GM23248 (cell line): Measurements from ENCODE around the gene KCTD2. TPM values are rescaled to one million over a fixed set of nuclear protein-coding genes. Genes with fewer than 3 reads are reported as not detected.
"Not testable (repeated sequence)": the region's sequence is repeated elsewhere in the genome, so short reads cannot be mapped to it uniquely, and the experiment has no call there.

Source experiments
- DNase-seq: peaks from one replicate; pipeline ENCODE4 v3.0.0-alpha.2; 2015
- H2AFZ ChIP-seq: fragments of 200-600 bp; sonication (generic); 2 replicates; pipeline ENCODE4 v1.6.1; 2016; ENCODE audit warnings: antibody characterized with exemption
- H3F3A ChIP-seq: fragments of 200-600 bp; sonication (generic); 2 replicates; pipeline ENCODE4 v1.6.1; 2016; ENCODE audit warnings: mild to moderate bottlenecking, antibody characterized with exemption, mixed run types; ENCODE audit not compliant: insufficient read depth
- H3K27ac ChIP-seq: fragments of 200-600 bp; sonication (generic); 2 replicates; pipeline ENCODE4 v1.5.1; 2016; ENCODE audit warnings: mild to moderate bottlenecking
- H3K27me3 ChIP-seq: fragments of 200-600 bp; sonication (generic); replicated peaks from 2 replicates; pipeline ENCODE4 v1.6.1; 2016; ENCODE audit warnings: mild to moderate bottlenecking; ENCODE audit not compliant: insufficient read depth
- H3K36me3 ChIP-seq: fragments of 200-600 bp; sonication (generic); 2 replicates; pipeline ENCODE4 v1.6.1; 2016; ENCODE audit warnings: low read depth, mild to moderate bottlenecking
- H3K4me1 ChIP-seq: fragments of 200-600 bp; sonication (generic); 2 replicates; pipeline ENCODE4 v1.6.1; 2016; ENCODE audit warnings: mild to moderate bottlenecking; ENCODE audit not compliant: insufficient read depth
- H3K4me2 ChIP-seq: fragments of 200-600 bp; sonication (generic); one replicate; pipeline ENCODE4 v1.6.1; 2016; ENCODE audit warnings: mild to moderate bottlenecking; ENCODE audit not compliant: unreplicated experiment
- H3K4me3 ChIP-seq: fragments of 200-600 bp; sonication (generic); 2 replicates; pipeline ENCODE4 v1.5.1; 2016; ENCODE audit warnings: mild to moderate bottlenecking
- H3K79me2 ChIP-seq: fragments of 200-600 bp; sonication (generic); 2 replicates; pipeline ENCODE4 v1.6.1; 2016; ENCODE audit warnings: mild to moderate bottlenecking; ENCODE audit not compliant: insufficient read depth
- H3K9ac ChIP-seq: fragments of 200-600 bp; sonication (generic); 2 replicates; pipeline ENCODE4 v1.6.1; 2016; ENCODE audit warnings: mild to moderate bottlenecking
- H3K9me2 ChIP-seq: fragments of 200-600 bp; sonication (generic); 2 replicates; pipeline ENCODE4 v1.6.1; 2016; ENCODE audit warnings: mixed run types, mild to moderate bottlenecking, moderate library complexity; ENCODE audit not compliant: insufficient read depth
- H3K9me3 ChIP-seq: fragments of 200-600 bp; sonication (generic); one replicate; pipeline ENCODE4 v1.6.1; 2017; ENCODE audit warnings: low read depth
- H4K20me1 ChIP-seq: fragments of 200-600 bp; sonication (generic); 2 replicates; pipeline ENCODE4 v1.6.0; 2016; ENCODE audit not compliant: insufficient read depth
- EZH2 ChIP-seq: fragments of 200-600 bp; sonication (generic); IDR thresholded peaks from 2 replicates; pipeline ENCODE4 v1.6.1; 2018; ENCODE audit warnings: antibody characterized with exemption, mild to moderate bottlenecking; ENCODE audit not compliant: insufficient read depth, poor library complexity, severe bottlenecking
- EZH2phosphoT487 ChIP-seq: fragments of 200-600 bp; sonication (generic); IDR thresholded peaks from 2 replicates; pipeline ENCODE4 v1.6.1; 2018; ENCODE audit warnings: antibody characterized with exemption, moderate library complexity, mild to moderate bottlenecking, low read depth; ENCODE audit not compliant: insufficient read depth
- WGBS, 2 experiments: methylation state at CpG; one replicate each; pipeline ENCODE4 v1.1.6; 2015 to 2017; ENCODE audit warnings: low lambda C conversion rate in 2 of 2, low coverage in 1 of 2; ENCODE audit errors: missing lambda C conversion rate in 2 of 2; 5-methylcytosine and 5-hydroxymethylcytosine counted together
- in situ Hi-C: fragments of 300-500 bp; cut with MboI; formaldehyde crosslinking; loops from 2 replicates; pipeline ENCODE4 v1.15.0; 2020
- polyA plus RNA-seq: library from polyadenylated mRNA; unstranded; fragments of >200 nt; fragmentation: Nextera tagmentation; extraction: Ambion mirVana; gene quantifications from 2 replicates; pipeline ENCODE4 v1.2.1, GENCODE V29; 2016
- total RNA-seq: library from RNA; depleted of rRNA; stranded (reverse); fragments of >200 nt; shearing (Covaris generic); gene quantifications from 2 replicates; pipeline ENCODE4 v1.2.3, GENCODE V29; 2014

KCTD2 gene
- total and polyA plus RNA-seq, 2 experiments from 2014 or later, result 6.5 to 19.9 TPM

DNA sequence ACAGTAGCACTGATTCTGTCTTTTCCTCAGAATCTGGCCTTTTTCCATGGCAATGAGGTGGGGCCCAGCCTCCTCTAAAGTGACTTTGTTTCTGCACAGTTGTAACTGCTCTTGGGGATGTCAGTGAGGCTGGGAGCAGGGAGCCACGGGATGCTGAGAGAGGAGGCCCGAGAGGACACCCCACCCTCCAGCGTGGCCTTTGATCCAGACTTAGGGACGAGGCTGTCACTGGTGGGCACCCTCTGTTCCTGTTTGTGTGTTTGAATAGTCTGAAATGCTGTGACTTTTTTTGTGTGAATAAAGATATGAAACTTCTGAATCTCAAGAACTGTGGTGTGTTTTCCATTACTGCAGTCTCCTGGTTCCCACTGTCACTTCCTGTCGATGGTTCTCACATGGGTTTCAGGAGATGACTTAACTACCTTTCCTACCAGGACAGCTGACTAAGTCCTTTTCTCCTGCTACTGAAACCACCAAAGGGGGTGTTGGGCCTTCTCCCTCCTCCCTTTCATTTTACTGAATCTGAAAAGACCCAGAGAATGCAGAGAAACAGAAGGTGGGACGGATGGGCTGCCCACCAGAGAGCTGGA is 18.6 kb downstream of the KCTD2 start:
- H3K9me2 ChIP-seq, result no peaks in the 10 kb centered on the region
- H3K9me3 ChIP-seq, result no peaks in the 10 kb centered on the region
- no peak overlapping the region for H3K4me3 ChIP-seq
- in situ Hi-C loops, result no loop called here
- peak overlapping the region; percentile 56 for H3K27ac ChIP-seq
- H2AFZ ChIP-seq, result no peak overlapping the region
- DNase-seq, result peak; percentile 63
- no peaks in the 10 kb centered on the region for H3K79me2 ChIP-seq
- H3K4me1 ChIP-seq, result peaks cover 7% of the 10 kb centered on the region; the same call in 1 of the 2 replicates
- TF ChIP-seq EZH2phosphoT487 (no peak), EZH2 (no peak)
- H3K36me3 ChIP-seq, result peaks cover 12% of the 10 kb centered on the region; the same call in 1 of the 2 replicates
- H3F3A ChIP-seq, result peaks cover 3% of the 10 kb centered on the region; the same call in 1 of the 2 replicates
- H3K27me3 ChIP-seq, result no peaks in the 10 kb centered on the region
- H4K20me1 ChIP-seq, result no peaks in the 10 kb centered on the region
- WGBS, 2 experiments, result 70 to 71% methylated on average over 6 of the region's 6 CpGs
- H3K9ac ChIP-seq, result peak overlapping the region; percentile 45; the same call in 1 of the 2 replicates
- H3K4me2 ChIP-seq, result no peak overlapping the region

GRCh38 chr17:75067856-75068255 is 20.8 kb downstream of the KCTD2 start:
- Histone ChIP-seq H3K36me3 (no peaks in the 10 kb centered on the region; the same call in 1 of the 2 replicates), H3K4me3 (no peak overlapping the region), H3K4me2 (no peak overlapping the region), H3K27ac (no peak overlapping the region), H3K9me3 (no peaks in the 10 kb centered on the region), H2AFZ (no peak overlapping the region), H3K4me1 (peaks cover 7% of the 10 kb centered on the region; the same call in 1 of the 2 replicates), H3K79me2 (no peaks in the 10 kb centered on the region), H3F3A (no peaks in the 10 kb centered on the region), H3K9me2 (no peaks in the 10 kb centered on the region), H4K20me1 (no peaks in the 10 kb centered on the region), H3K27me3 (no peaks in the 10 kb centered on the region), H3K9ac (no peak overlapping the region)
- WGBS, 2 experiments, result 68 to 79% methylated on average over 4 of the region's 4 CpGs
- TF ChIP-seq EZH2, result no peak
- TF ChIP-seq EZH2phosphoT487, result no peak
- DNase-seq, result no peak
- in situ Hi-C loops, result no loop called here

GRCh38 chr17:75068750-75069149 is 21.7 kb downstream of the KCTD2 start:
- 87 to 92% methylated on average over 8 of the region's 8 CpGs for WGBS, 2 experiments
- H3K9me3 ChIP-seq, result no peaks in the 10 kb centered on the region
- H3K27ac ChIP-seq, result no peak overlapping the region
- H3K4me3 ChIP-seq, result no peak overlapping the region
- H3K36me3 ChIP-seq, result no peaks in the 10 kb centered on the region
- no peak for TF ChIP-seq EZH2
- no peak for TF ChIP-seq EZH2phosphoT487
- H3K4me1 ChIP-seq, result peaks cover 7% of the 10 kb centered on the region; the same call in 1 of the 2 replicates
- no peak overlapping the region for H3K9ac ChIP-seq
- H3K79me2 ChIP-seq, result no peaks in the 10 kb centered on the region
- H3K27me3 ChIP-seq, result no peaks in the 10 kb centered on the region
- in situ Hi-C loops, result no loop called here
- H4K20me1 ChIP-seq, result no peaks in the 10 kb centered on the region
- DNase-seq, result no peak
- H2AFZ ChIP-seq, result no peak overlapping the region
- H3F3A ChIP-seq, result no peaks in the 10 kb centered on the region
- no peaks in the 10 kb centered on the region for H3K9me2 ChIP-seq
- no peak overlapping the region for H3K4me2 ChIP-seq

- H3K79me2 ChIP-seq, result no peaks in the 10 kb centered on the region
- no peaks in the 10 kb centered on the region for H3K27me3 ChIP-seq
- no peaks in the 10 kb centered on the region for H4K20me1 ChIP-seq
- H3K9me3 ChIP-seq, result no peaks in the 10 kb centered on the region
- H3K9ac ChIP-seq, result no peak overlapping the region
- H3K36me3 ChIP-seq, result no peaks in the 10 kb centered on the region
- no peak overlapping the region for H3K4me3 ChIP-seq
- in situ Hi-C loops, result no loop called here
- DNase-seq, result peak; percentile 56
- 74 to 76% methylated on average over 2 of the region's 2 CpGs for WGBS, 2 experiments
- no peaks in the 10 kb centered on the region for H3F3A ChIP-seq
- H3K4me1 ChIP-seq, result peaks cover 7% of the 10 kb centered on the region; the same call in 1 of the 2 replicates
- TF ChIP-seq EZH2phosphoT487 (no peak), EZH2 (no peak)
- no peak overlapping the region for H3K4me2 ChIP-seq
- no peaks in the 10 kb centered on the region for H3K9me2 ChIP-seq
- H3K27ac ChIP-seq, result no peak overlapping the region
- no peak overlapping the region for H2AFZ ChIP-seq
Measured at GRCh38 chr17:75069783-75070182, 22.8 kb downstream of the KCTD2 start.

DNA sequence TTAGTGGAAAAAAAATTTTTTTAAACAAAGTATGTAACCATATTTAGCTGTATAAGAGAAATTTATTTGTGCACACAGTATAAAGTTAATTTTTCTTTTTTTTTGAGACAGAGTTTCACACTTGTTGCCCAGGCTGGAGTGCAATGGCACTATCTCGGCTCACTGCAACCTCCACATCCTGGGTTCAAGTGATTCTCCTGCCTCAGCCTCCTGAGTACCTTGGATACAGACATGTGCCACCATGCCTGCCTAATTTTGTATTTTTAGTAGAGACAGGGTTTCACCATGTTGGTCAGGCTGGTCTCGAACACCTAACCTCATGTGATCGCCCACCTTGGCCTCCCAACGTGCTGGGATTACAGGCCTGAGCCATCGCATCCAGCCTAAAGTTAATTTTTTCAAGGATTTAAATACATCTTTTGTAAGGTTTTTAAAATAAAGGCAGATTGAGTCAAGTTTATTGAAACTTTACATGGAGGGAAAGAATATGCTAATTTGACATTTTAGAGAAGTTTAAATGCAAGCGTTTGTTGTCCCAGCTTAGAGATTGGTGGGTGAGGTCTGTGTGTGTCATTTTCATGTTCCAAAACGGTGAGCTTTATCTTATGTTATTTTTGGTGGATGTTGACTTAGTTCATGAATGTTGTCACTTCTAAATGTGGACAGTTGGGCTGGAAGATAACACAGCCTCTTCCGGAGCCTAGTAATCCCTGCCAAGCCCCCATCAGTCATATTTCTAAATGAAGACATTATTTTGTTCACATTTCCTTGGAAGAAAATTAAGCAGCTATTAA is 24.6 kb downstream of the KCTD2 start:
- DNase-seq, H3K4me1 ChIP-seq, H2AFZ ChIP-seq, H3K9me2 ChIP-seq, H3K9ac ChIP-seq, H3K27me3 ChIP-seq, H3K79me2 ChIP-seq, H3K4me2 ChIP-seq, H3K27ac ChIP-seq, H4K20me1 ChIP-seq, H3K36me3 ChIP-seq, H3F3A ChIP-seq, H3K4me3 ChIP-seq, in situ Hi-C loops, H3K9me3 ChIP-seq: not testable (repeated sequence)
- 86 to 89% methylated on average over 8 of the region's 8 CpGs for WGBS, 2 experiments

GRCh38 chr17:75072909-75073308 is 25.9 kb downstream of the KCTD2 start:
- H4K20me1 ChIP-seq, H3K27ac ChIP-seq, H3K79me2 ChIP-seq, H3K27me3 ChIP-seq, H3K9ac ChIP-seq, H3K4me3 ChIP-seq, H3K9me3 ChIP-seq, H2AFZ ChIP-seq, H3K9me2 ChIP-seq, H3K4me2 ChIP-seq, in situ Hi-C loops, DNase-seq, H3K36me3 ChIP-seq, H3K4me1 ChIP-seq, H3F3A ChIP-seq: not testable (repeated sequence)
- 93 to 97% methylated on average over 5 of the region's 5 CpGs for WGBS, 2 experiments
